HG03103 (cell line): ENCODE data around the gene FEN1.

Experiments
- ATAC-seq: cut with Tn5 transposase; IDR thresholded peaks from one replicate; pipeline ENCODE4 v1.9.1; 2021; ENCODE audit warnings: low read depth; ENCODE audit not compliant: unreplicated experiment

FEN1 gene

GRCh38 chr11:61756452-61757212 is 36.1 kb upstream of the FEN1 start:
- ATAC-seq, result no peak

DNA sequence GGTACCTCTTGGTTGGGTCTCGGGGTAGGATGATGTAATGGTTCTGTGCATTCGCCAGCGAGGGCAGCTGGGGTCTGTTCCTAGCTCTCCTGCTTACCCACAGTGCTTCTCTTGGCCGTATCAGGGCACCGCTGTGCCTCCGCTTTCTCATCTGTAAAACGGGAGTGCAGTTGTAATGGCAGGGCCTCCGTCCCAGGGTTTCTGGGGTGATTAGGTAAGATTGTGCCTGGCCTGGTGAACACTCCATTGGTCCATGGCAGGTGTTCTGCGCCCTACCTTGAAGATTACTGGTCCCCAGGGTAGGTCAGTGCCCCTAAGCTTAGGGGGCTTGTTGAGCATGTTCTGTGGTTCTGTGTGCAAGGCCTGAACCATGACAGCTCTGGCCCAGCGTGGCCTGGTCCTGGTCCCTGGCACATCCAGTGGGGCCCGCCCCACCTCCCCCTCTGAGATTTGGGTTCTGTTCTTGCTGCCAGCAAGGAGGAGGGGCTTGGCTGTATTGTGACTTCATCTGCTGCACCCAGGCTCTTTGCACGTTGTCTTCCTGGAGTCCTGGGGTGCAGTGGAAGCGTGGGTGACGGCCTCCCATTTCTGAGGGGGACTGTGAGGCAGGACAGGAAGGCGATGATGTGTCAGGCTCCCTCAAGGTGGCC is 35.4 kb upstream of the FEN1 start:
- ATAC-seq, result no peak

- ATAC-seq, result no peak
Observed at GRCh38 chr11:61760946-61761345, 31.8 kb upstream of the FEN1 start.

DNA sequence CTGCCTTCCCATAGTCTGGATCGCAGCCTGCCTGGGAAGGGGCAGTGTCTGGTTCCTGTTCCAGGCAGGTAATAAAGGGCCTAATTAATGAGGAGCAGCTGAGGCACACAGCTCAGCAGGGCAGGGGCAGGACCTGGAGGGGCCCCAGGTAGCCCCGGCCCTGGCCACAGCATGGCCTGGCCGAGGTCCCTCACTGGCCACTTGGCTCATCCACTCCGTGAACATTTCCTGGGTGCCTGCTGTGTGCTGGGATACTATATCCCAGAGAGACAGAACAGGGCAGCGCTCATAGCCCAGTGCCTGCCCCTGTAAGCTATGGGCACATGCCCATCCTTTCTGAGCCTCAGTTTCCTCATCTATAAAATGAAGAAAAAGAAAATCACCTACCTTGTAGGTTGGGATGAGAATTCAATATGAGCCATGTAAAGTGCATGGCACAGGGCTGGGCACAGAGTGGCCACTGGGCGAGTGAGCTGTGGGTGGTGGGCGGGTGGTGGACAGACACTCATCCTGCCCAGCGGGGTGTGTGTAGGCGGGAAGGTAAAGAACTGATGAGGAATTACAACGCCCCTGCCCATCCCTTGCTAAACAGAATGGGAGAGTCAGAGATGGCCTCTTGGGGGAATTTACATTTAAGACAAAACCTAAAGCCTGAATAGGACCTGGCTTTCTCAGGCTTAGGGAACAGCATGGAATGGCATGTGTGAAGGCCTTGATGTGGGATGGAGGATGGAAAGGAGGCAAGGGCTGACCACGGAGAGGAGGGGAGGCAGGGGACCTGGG is 31.1 kb upstream of the FEN1 start:
- ATAC-seq, result no peak

- ATAC-seq, result no peak
Observed at GRCh38 chr11:61762223-61762615, 30.5 kb upstream of the FEN1 start.

GRCh38 chr11:61762798-61763197 is 29.9 kb upstream of the FEN1 start:
- ATAC-seq, result no peak

DNA sequence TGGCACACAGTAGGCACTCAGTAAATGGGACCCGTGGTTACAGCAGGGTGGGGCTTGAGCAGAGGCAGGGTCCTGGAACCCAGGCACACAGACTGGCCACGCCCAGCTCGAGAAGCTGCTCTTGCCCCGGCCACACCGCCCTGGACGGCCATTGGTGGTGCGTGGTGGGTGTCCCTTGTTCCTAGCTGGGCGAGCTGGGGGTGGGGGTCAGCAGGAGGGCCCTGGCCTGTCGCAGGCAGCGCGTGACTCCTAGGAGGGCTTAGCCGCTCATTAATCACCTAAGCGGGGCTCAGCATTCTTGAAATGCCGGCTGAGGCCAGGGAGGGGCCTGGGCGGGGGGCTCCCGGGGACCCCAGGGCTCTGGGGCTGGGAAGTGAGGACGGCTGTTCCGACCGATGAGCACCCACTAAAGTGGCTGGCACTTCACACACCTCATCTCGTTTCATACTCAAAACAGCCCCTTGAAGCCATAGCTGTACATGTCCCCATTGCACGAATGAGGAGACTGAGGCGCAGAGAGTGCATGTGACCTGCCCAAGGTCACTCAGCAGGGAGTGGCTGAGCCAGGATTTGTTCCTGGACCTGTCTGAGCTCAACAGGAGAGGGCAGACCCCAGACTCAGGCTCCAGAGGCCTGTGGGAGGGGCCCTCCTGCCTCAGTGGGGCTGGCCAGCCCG is 28.6 kb upstream of the FEN1 start:
- no peak for ATAC-seq

DNA sequence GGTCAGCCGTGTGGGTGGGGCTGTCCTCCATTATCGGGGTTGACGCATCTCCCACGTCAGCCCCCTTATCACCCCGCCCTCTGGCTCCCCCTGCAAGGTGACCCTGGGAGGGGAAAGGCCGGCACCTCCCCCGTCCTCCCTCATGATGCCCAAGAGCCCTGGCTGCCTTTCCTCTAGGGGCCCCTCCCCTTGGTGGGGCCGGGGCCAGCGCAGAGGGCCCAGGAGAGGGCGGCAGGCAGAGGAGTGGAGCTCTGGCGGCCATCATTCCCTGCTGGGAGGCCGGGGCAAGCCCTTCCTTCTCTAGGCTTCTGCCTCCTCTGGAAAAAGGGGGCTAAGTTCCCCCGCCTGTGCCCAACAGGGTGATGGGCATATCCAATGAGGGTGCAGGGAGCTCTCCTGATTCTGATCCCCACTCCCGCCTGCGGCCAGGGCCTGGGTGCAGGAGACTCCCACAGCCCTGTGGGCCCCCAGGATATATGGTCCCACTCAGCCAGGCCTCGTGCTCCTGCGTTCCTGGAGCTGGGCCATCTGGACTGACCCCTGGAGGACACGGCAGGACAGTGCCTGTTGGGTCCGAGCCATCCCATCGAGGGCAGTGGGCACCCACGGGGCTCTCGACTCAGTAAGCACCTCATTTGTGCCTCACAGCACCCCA is 28.0 kb upstream of the FEN1 start:
- ATAC-seq, result no peak

DNA sequence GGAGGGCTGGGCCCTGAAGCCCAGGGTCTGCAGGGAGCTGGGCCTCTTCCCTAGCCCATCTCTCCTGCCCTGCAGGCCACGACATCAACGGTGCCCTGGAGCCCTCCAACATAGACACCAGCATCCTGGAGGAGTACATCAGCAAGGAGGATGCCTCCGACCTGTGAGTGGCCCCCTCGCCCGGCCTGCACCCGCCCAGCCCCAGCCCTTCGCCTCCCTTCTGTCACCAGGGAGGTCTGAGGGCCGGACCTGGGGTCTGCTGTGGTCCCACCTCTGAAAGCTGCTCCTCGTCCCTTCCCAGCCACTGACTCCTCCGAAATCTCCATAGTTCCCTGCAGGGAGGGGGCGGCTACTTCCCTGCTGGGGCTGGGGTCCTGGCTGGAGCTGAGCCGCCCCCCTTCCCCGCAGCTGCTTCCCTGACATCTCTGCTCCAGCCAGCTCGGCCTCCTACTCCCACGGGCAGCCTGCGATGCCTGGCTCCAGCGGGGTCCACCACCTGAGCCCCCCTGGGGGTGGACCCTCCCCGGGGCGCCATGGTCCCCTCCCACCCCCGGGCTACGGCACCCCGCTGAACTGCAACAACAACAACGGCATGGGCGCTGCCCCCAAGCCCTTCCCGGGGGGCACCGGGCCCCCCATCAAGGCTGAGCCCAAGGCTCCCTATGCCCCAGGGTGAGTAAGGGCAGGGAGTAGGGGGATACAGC is 27.0 kb upstream of the FEN1 start:
- ATAC-seq, result no peak

DNA sequence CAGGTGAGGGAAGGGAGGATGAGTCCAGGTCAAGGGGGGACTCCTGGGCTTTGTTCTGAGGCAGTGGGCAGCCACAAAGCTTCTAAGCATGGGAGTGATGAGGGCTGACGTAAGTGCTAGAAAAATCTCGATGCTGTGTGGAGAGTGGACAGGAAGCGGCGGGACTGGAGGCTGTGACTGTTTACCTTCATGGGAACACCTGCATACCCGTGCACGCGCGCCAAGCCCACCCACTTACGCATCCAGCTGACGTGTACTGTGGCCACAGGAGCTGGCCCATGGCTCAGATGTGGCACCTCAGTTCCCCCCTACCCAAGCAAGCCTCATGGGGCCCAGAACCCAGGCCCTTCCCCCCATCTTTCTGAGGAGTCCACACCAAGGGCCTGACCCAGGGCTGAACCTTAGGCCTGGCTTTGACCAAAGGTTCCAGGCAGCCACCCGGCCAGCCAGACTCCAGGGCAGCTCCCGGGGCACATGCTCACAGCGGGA is 26.3 kb upstream of the FEN1 start:
- ATAC-seq, result no peak

GRCh38 chr11:61768376-61769076 is 24.2 kb upstream of the FEN1 start:
- ATAC-seq, result no peak

DNA sequence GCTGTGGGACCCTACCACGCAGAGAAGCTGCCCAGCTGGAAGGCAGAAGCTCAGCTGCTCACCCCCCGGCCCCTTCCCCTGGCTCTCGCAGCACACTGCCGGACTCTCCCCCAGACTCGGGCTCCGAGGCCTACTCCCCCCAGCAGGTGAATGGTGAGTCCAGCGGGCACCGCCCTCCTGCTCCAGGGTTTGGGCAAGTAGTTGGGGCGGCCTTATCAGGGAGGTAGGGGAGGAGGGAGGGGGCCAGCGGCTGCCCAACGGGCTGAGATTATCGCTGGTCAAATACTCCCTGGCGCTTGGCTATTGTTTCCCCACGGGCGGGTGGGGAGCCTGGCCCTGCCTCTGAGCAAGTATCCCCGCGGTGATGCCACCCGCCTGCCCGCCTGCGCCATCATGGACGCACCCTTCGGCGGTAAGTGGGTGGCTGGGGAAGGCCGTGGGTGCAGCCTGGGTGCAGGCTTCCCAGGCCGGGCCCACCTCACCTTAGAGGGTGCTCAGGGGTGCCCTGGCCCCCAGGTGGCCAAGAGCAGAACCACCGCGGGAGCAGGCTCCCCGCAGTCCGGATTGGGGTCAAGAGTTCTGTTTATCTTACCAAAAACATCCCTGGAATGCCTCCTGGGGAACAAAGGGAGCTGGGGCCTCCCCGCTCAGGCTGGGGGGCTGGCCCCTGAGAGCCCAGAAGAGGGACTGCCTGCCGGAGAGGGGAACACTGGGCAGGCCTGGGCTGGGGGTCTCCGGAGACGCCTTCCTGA is 23.4 kb upstream of the FEN1 start:
- no peak for ATAC-seq

- ATAC-seq, result no peak
Observed at GRCh38 chr11:61769946-61770683, 22.6 kb upstream of the FEN1 start.

GRCh38 chr11:61771195-61771894 is 21.4 kb upstream of the FEN1 start:
- no peak for ATAC-seq

GRCh38 chr11:61771985-61772455 is 20.7 kb upstream of the FEN1 start:
- ATAC-seq, result no peak

DNA sequence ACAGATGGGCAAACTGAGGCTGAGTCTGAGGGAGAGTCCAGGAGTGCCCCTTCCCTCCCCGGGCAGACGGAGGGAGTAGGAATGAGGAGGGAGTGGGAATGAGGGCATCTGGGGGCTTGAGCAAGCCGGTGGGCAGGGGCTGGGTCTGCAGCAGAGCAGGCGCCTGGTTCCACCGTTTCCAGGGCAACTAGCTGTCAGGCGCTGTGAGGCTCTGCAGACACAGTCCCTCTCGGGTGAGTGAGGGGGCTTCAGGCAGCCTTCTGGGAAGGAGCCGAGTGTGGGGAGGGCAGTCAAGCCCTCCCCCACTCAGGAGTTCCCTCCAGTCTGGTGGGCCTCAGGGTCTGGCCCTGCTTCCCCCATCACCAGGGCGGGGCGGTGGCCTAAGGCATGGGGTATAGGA is 19.4 kb upstream of the FEN1 start:
- ATAC-seq, result no peak

GRCh38 chr11:61773809-61774208 is 18.9 kb upstream of the FEN1 start:
- ATAC-seq, result no peak
